H1 (cell line): ENCODE data around the gene SMIM44. TPM values are rescaled to one million over a fixed set of nuclear protein-coding genes. Genes with fewer than 3 reads are reported as not detected.

Source experiments
- CBX8 ChIP-seq: fragments of 300-800, 300-1000 bp; sonication (generic); IDR thresholded peaks from 2 replicates; pipeline ENCODE4 v1.7.1; 2016; ENCODE audit warnings: low read depth, low read length, borderline replicate concordance
- USF2 ChIP-seq: IDR thresholded peaks from 2 replicates; pipeline ENCODE4 v1.6.1; 2011; ENCODE audit warnings: low read length, improper control_type of control experiment
- polyA plus RNA-seq, 7 experiments: library from polyadenylated mRNA; depleted of rRNA in 3 of 7; stranded (reverse) in 5 of 7; unstranded in 2 of 7; fragments of >200 nt in 5 of 7; fragments of 200-250 nt in 2 of 7; gene quantifications; 1 replicate in 5 of 7; 2 replicates in 1 of 7; 4 replicates in 1 of 7; pipeline versions ENCODE4 v1.2.1 to v1.2.3, GENCODE V29; 2011 to 2013; ENCODE audit warnings: missing spikeins in 2 of 7, mixed read lengths in 2 of 7
- total RNA-seq: library from RNA; stranded (reverse); fragmentation: NEBNext Ultra II Directional; extraction: Animal tissue kit (Norgen Biotek cat#: 25700); gene quantifications from 2 replicates; pipeline ENCODE4 v1.2.1, GENCODE V29; 2021

The SMIM44 gene
- total and polyA plus RNA-seq, 2 of the 8 experiments (the other 6 are each of a cell fraction or from before 2014, with no cell fraction given) = not detected

GRCh38 chr19:3434630-3435553 is 48.3 kb downstream of the SMIM44 start (continued):
- no peak for TF ChIP-seq USF2
- no peak for TF ChIP-seq CBX8
